Cerebellar cortex (tissue), 1 donor: ENCODE results near the gene SLC5A9.
"Not testable (repeated sequence)": the region's sequence is repeated elsewhere in the genome, so short reads cannot be mapped to it uniquely, and the experiment has no call there.

ENCODE experiments used
- DNase-seq: peaks from one replicate; pipeline ENCODE4 v3.0.0-alpha.2; 2015; ENCODE audit warnings: low spot score

SLC5A9 gene

GRCh38 chr1:48222501-48223242, at the start of gene SLC5A9:
SLC5A9 (plus strand) TSS chr1:48222716; CDS start chr1:48222737, 21 bp downstream.
- DNase-seq: no peak

- DNase-seq: no peak
Measured at GRCh38 chr1:48175116-48175515, 47.4 kb upstream of the SLC5A9 start.

GRCh38 chr1:48177257-48177656, 45.3 kb upstream of the SLC5A9 start:
- DNase-seq: no peak

GRCh38 chr1:48181669-48182367, 40.7 kb upstream of the SLC5A9 start:
- peak; percentile 37 for DNase-seq

GRCh38 chr1:48182439-48182838, 40.1 kb upstream of the SLC5A9 start:
- no peak for DNase-seq

GRCh38 chr1:48186306-48186839, 36.1 kb upstream of the SLC5A9 start:
- no peak for DNase-seq

GRCh38 chr1:48187969-48188563, 34.5 kb upstream of the SLC5A9 start:
- no peak for DNase-seq

- DNase-seq: no peak
Measured at GRCh38 chr1:48190881-48191280, 31.6 kb upstream of the SLC5A9 start.

GRCh38 chr1:48194801-48195200, 27.7 kb upstream of the SLC5A9 start:
- DNase-seq: no peak

- no peak for DNase-seq
Measured at GRCh38 chr1:48196237-48196636, 26.3 kb upstream of the SLC5A9 start.

- DNase-seq: no peak
Measured at GRCh38 chr1:48198970-48199369, 23.5 kb upstream of the SLC5A9 start.

- no peak for DNase-seq
Measured at GRCh38 chr1:48200166-48200900, 22.2 kb upstream of the SLC5A9 start.

GRCh38 chr1:48202030-48202752, 20.3 kb upstream of the SLC5A9 start:
- DNase-seq: peak; percentile 67

- peak; percentile 33 for DNase-seq
Measured at GRCh38 chr1:48203287-48203900, 19.1 kb upstream of the SLC5A9 start.

GRCh38 chr1:48205522-48205921, 17.0 kb upstream of the SLC5A9 start:
- no peak for DNase-seq

- no peak for DNase-seq
Measured at GRCh38 chr1:48206371-48206770, 16.1 kb upstream of the SLC5A9 start.

GRCh38 chr1:48207131-48207530, 15.4 kb upstream of the SLC5A9 start:
- DNase-seq: no peak

- DNase-seq: no peak
Measured at GRCh38 chr1:48207536-48208075, 14.9 kb upstream of the SLC5A9 start.

- no peak for DNase-seq
Measured at GRCh38 chr1:48208251-48208650, 14.3 kb upstream of the SLC5A9 start.

GRCh38 chr1:48208652-48209051, 13.9 kb upstream of the SLC5A9 start:
- DNase-seq: no peak

GRCh38 chr1:48213462-48213861, 9.1 kb upstream of the SLC5A9 start:
- DNase-seq: not testable (repeated sequence)
